ENCODE measurements around the gene ARMH3. TPM values are rescaled to one million over a fixed set of nuclear protein-coding genes. Genes with fewer than 3 reads are reported as not detected.
A peak's percentile ranks its signal among the peaks of the same experiment; 100 is the strongest.

The ARMH3 gene
- total and polyA plus RNA-seq, 8 donors: 7.5 to 15.8 (median 10.7) TPM

- peaks cover 0 to 8% (median 0%) of the 10 kb centered on the region in 3 donors for H3K4me1 ChIP-seq
- no peak for DNase-seq
- intact Hi-C loops (cut with DNase I): loop anchor here in 1 of 3 donors (10.0 kb wide), 1 partner anchor 179 kb away; no protein-coding TSS in a partner anchor
- no peaks in the 10 kb centered on the region for H3K27me3 ChIP-seq
- H3K36me3 ChIP-seq: no peaks in the 10 kb centered on the region
- no peak overlapping the region for H3K27ac ChIP-seq
- TF ChIP-seq CTCF (IDR thresholded peaks at IDR 0.05): no peak
- ATAC-seq: no peak
- H3K9me3 ChIP-seq: no peaks in the 10 kb centered on the region
- H3K4me3 ChIP-seq: no peak overlapping the region
- WGBS, 2 donors: 86 to 91% methylated on average over 4 of the region's 4 CpGs
- FAIRE-seq: no peak
Observed at GRCh38 chr10:101835362-101835761, 220.6 kb downstream of the ARMH3 start.

- H3K4me1 ChIP-seq: peaks cover 0 to 8% (median 0%) of the 10 kb centered on the region in 3 donors
- intact Hi-C loops (cut with DNase I): loop anchor here in 1 of 3 donors (10.0 kb wide), 1 partner anchor 180 kb away; no protein-coding TSS in a partner anchor
- FAIRE-seq (no peak), DNase-seq (no peak), ATAC-seq (no peak)
- no peak for TF ChIP-seq CTCF (IDR thresholded peaks at IDR 0.05)
- no peaks in the 10 kb centered on the region for H3K9me3 ChIP-seq
- H3K4me3 ChIP-seq: no peak overlapping the region
- no peak overlapping the region for H3K27ac ChIP-seq
- 82 to 93% methylated on average over 8 of the region's 8 CpGs for WGBS, 2 donors
- no peaks in the 10 kb centered on the region for H3K27me3 ChIP-seq
- H3K36me3 ChIP-seq: no peaks in the 10 kb centered on the region
Observed at GRCh38 chr10:101834341-101834740, 221.6 kb downstream of the ARMH3 start.

- no peaks in the 10 kb centered on the region for H3K9me3 ChIP-seq
- ATAC-seq (no peak), DNase-seq (no peak), FAIRE-seq (no peak)
- H3K4me3 ChIP-seq: no peak overlapping the region
- no peaks in the 10 kb centered on the region for H3K36me3 ChIP-seq
- no peaks in the 10 kb centered on the region for H3K27me3 ChIP-seq
- peaks cover 0 to 8% (median 0%) of the 10 kb centered on the region in 3 donors for H3K4me1 ChIP-seq
- intact Hi-C loops (cut with DNase I): loop anchor here in 1 of 3 donors (10.0 kb wide), 1 partner anchor 181 kb away; no protein-coding TSS in a partner anchor
- no peak overlapping the region for H3K27ac ChIP-seq
- 84 to 87% methylated on average over 1 of the region's 1 CpG for WGBS, 2 donors
- TF ChIP-seq CTCF (IDR thresholded peaks at IDR 0.05): no peak
Observed at GRCh38 chr10:101833466-101833865, 222.5 kb downstream of the ARMH3 start.

GRCh38 chr10:101832325-101832771, 223.6 kb downstream of the ARMH3 start:
- 36 to 50% methylated on average over 4 of the region's 4 CpGs for WGBS, 2 donors
- no peaks in the 10 kb centered on the region for H3K36me3 ChIP-seq
- H3K9me3 ChIP-seq: no peaks in the 10 kb centered on the region

More at GRCh38 chr10:101832325-101832771, 223.6 kb downstream of the ARMH3 start:
- Histone ChIP-seq H3K27me3 (no peaks in the 10 kb centered on the region), H3K27ac (no peak overlapping the region), H3K4me1 (peaks cover 0 to 8% (median 0%) of the 10 kb centered on the region in 3 donors), H3K4me3 (no peak overlapping the region)
- intact Hi-C loops (cut with DNase I): loop anchor here in 1 of 3 donors (10.0 kb wide), 1 partner anchor 182 kb away; no protein-coding TSS in a partner anchor
- ATAC-seq (no peak), FAIRE-seq (no peak), DNase-seq (peak in 2 of 6 donors; percentile 19 to 49)
- TF ChIP-seq CTCF (IDR thresholded peaks at IDR 0.05): no peak
